CD4-positive, alpha-beta memory T cell (primary cell): ENCODE measurements around the gene TDRD12. TPM values are rescaled to one million over a fixed set of nuclear protein-coding genes. Genes with fewer than 3 reads are reported as not detected.

Experiments
- CTCF ChIA-PET: fragments of 350-600 bp; sonication (Branson Sonifier 250); formaldehyde crosslinking; loops from one replicate; lab custom pipeline; 2021; ENCODE audit warnings: inconsistent platforms; ENCODE audit not compliant: partially characterized antibody; lab: Charles Lee
- POLR2A ChIA-PET: fragments of 350-600 bp; sonication (Branson Sonifier 250); formaldehyde crosslinking; loops from one replicate; lab custom pipeline; 2021; ENCODE audit not compliant: partially characterized antibody; lab: Charles Lee
- DNase-seq, 5 donors: peaks; one replicate each; pipeline versions ENCODE4 v3.0.0 to v3.0.0-alpha.2; 2020 to 2022; ENCODE audit warnings: mixed read lengths in 1 of 5
- H3K27ac ChIP-seq: one replicate; pipeline ENCODE4 v1.7.0; 2013; ENCODE audit warnings: low read depth, low read length
- H3K27me3 ChIP-seq: 2 replicates; pipeline ENCODE4 v1.7.0; 2013; ENCODE audit warnings: mild to moderate bottlenecking, low read length, moderate library complexity; ENCODE audit not compliant: insufficient read depth
- H3K36me3 ChIP-seq: 2 replicates; pipeline ENCODE4 v1.7.0; 2013; ENCODE audit warnings: mild to moderate bottlenecking, low read length, moderate library complexity; ENCODE audit not compliant: insufficient read depth
- H3K4me1 ChIP-seq: 2 replicates; pipeline ENCODE4 v1.7.0; 2013; ENCODE audit warnings: mild to moderate bottlenecking, low read length, moderate library complexity; ENCODE audit not compliant: insufficient read depth
- H3K4me3 ChIP-seq, 2 donors: one replicate each; pipeline ENCODE4 v1.7.0; 2013; ENCODE audit warnings: low read length in 2 of 2, mild to moderate bottlenecking in 1 of 2
- H3K9me3 ChIP-seq, 2 donors: one replicate each; pipeline ENCODE4 v1.7.0; 2013; ENCODE audit warnings: low read length in 2 of 2, control low read depth in 1 of 2; ENCODE audit not compliant: control insufficient read depth in 1 of 2
- H3K27ac Mint-ChIP-seq, 7 donors: one replicate each; pipeline ENCODE4 v1.8.0; 2020 to 2021; ENCODE audit warnings: mixed read lengths in 7 of 7, mild to moderate bottlenecking in 6 of 7, inconsistent platforms in 3 of 7, moderate library complexity in 3 of 7
- H3K27me3 Mint-ChIP-seq, 2 donors: one replicate each; pipeline ENCODE4 v1.8.0; 2020 to 2021; ENCODE audit warnings: mixed read lengths in 2 of 2
- H3K36me3 Mint-ChIP-seq, 2 donors: one replicate each; pipeline ENCODE4 v1.8.0; 2020 to 2021; ENCODE audit warnings: mixed read lengths in 2 of 2, inconsistent platforms in 1 of 2, mild to moderate bottlenecking in 1 of 2
- H3K4me1 Mint-ChIP-seq, 4 donors: one replicate each; pipeline ENCODE4 v1.8.0; 2020 to 2021; ENCODE audit warnings: mixed read lengths in 4 of 4, mild to moderate bottlenecking in 1 of 4
- H3K4me3 Mint-ChIP-seq, 8 donors: one replicate each; pipeline ENCODE4 v1.8.0; 2020 to 2021; ENCODE audit warnings: mixed read lengths in 8 of 8, mild to moderate bottlenecking in 7 of 8, moderate library complexity in 6 of 8, inconsistent platforms in 3 of 8
- H3K9me3 Mint-ChIP-seq, 8 donors: one replicate each; pipeline ENCODE4 v1.8.0; 2020 to 2021; ENCODE audit warnings: mixed read lengths in 8 of 8, mild to moderate bottlenecking in 5 of 8, inconsistent platforms in 3 of 8, moderate library complexity in 1 of 8
- intact Hi-C: fragments of 100-400 bp; cut with micrococcal nuclease; formaldehyde crosslinking; loops from one replicate; pipeline ENCODE4 v1.15.1; 2023
- polyA plus RNA-seq, 2 donors: library from polyadenylated mRNA; unstranded; fragments of 300-500 nt; fragmentation: Illumina TruSeq; gene quantifications; one replicate each; pipeline ENCODE4 v1.2.3, GENCODE V29; 2021
- total RNA-seq, 2 experiments: library from RNA; stranded (reverse); gene quantifications; one replicate each; pipeline ENCODE4 v1.2.3, GENCODE V29; 2021

The TDRD12 gene
- total and polyA plus RNA-seq, 4 experiments from 2014 or later: 0.20 to 1.9 (median 0.65) TPM

DNA sequence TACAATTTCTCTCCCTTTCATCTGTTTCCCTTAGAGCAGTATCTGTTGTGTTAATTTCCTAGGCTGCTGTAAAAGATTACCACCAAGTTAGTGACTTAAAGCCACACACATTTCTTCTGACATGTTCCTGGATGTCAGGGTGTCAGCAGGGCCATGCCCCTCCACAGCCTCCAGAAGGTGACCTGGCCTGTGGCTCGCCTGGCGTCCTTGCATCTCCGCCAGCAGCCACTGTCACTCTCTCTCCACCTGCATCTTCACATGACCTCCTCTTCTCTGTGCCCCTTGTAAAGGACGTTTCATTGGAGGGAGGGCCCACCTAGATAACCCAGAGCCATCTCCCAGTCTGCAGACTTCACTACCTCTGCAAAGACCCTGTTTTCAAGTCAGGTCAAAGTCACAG, 88.7 kb downstream of the TDRD12 start:
- peaks cover 11 to 20% (median 15%) of the 10 kb centered on the region in 4 donors for H3K4me1 Mint-ChIP-seq
- Histone ChIP-seq H3K4me3 (no peak overlapping the region), H3K27me3 (no peaks in the 10 kb centered on the region), H3K27ac (no peak overlapping the region), H3K36me3 (no peaks in the 10 kb centered on the region), H3K4me1 (peaks cover 14% of the 10 kb centered on the region), H3K9me3 (no peaks in the 10 kb centered on the region)
- H3K27ac Mint-ChIP-seq: peak overlapping the region in 1 of 7 donors; percentile 40
- CTCF ChIA-PET: no interaction called here
- no peak for DNase-seq
- no peak overlapping the region for H3K4me3 Mint-ChIP-seq
- H3K36me3 Mint-ChIP-seq: peaks cover 0 to 5% of the 10 kb centered on the region in 2 donors
- POLR2A ChIA-PET: no interaction called here
- H3K27me3 Mint-ChIP-seq: no peaks in the 10 kb centered on the region
- intact Hi-C loops: no loop called here
- no peaks in the 10 kb centered on the region for H3K9me3 Mint-ChIP-seq

- no peaks in the 10 kb centered on the region for H3K9me3 Mint-ChIP-seq
- H3K4me3 ChIP-seq: no peak overlapping the region
These were observed 89.7 kb downstream of the TDRD12 start for GRCh38 chr19:32809254-32809653.

GRCh38 chr19:32809754-32810153, 90.2 kb downstream of the TDRD12 start:
- Mint-ChIP-seq H3K36me3 (peaks cover 0 to 5% of the 10 kb centered on the region in 2 donors), H3K27me3 (no peaks in the 10 kb centered on the region), H3K4me3 (peak overlapping the region; percentile 10 to 79 (median 73)), H3K4me1 (peaks cover 14 to 21% (median 18%) of the 10 kb centered on the region in 4 donors), H3K9me3 (no peaks in the 10 kb centered on the region), H3K27ac (peak overlapping the region in 2 of 7 donors; percentile 29 to 70)
- H3K9me3 ChIP-seq: no peaks in the 10 kb centered on the region
- H3K27me3 ChIP-seq: no peaks in the 10 kb centered on the region
- H3K27ac ChIP-seq: no peak overlapping the region
- peak in 1 of 5 donors; percentile 14 for DNase-seq
- CTCF ChIA-PET: no interaction called here
- no peak overlapping the region for H3K4me3 ChIP-seq
- intact Hi-C loops: no loop called here
- peaks cover 14% of the 10 kb centered on the region for H3K4me1 ChIP-seq
- POLR2A ChIA-PET: interaction anchor here (1.3 kb wide), 1 partner anchor 135 kb away, joined by 3 read pairs; the partner anchor contains the start of gene ANKRD27
- no peaks in the 10 kb centered on the region for H3K36me3 ChIP-seq

More at GRCh38 chr19:32809254-32809653, 89.7 kb downstream of the TDRD12 start:
- H3K9me3 ChIP-seq: no peaks in the 10 kb centered on the region
- peak overlapping the region in 6 of 7 donors; percentile 54 to 93 (median 69) for H3K27ac Mint-ChIP-seq
- peak overlapping the region; percentile 17 to 79 (median 73) for H3K4me3 Mint-ChIP-seq
- DNase-seq: no peak
- H3K36me3 Mint-ChIP-seq: peaks cover 0 to 5% of the 10 kb centered on the region in 2 donors
- ChIA-PET CTCF (no interaction called here), POLR2A (interaction anchor here (1.3 kb wide), 1 partner anchor 134 kb away, joined by 3 read pairs; the partner anchor contains the start of gene ANKRD27)
- H3K36me3 ChIP-seq: no peaks in the 10 kb centered on the region
- H3K27me3 ChIP-seq: no peaks in the 10 kb centered on the region
- H3K4me1 ChIP-seq: peaks cover 14% of the 10 kb centered on the region
- no peak overlapping the region for H3K27ac ChIP-seq
- H3K27me3 Mint-ChIP-seq: no peaks in the 10 kb centered on the region
- intact Hi-C loops: no loop called here
- H3K4me1 Mint-ChIP-seq: peaks cover 13 to 20% (median 17%) of the 10 kb centered on the region in 4 donors

DNA sequence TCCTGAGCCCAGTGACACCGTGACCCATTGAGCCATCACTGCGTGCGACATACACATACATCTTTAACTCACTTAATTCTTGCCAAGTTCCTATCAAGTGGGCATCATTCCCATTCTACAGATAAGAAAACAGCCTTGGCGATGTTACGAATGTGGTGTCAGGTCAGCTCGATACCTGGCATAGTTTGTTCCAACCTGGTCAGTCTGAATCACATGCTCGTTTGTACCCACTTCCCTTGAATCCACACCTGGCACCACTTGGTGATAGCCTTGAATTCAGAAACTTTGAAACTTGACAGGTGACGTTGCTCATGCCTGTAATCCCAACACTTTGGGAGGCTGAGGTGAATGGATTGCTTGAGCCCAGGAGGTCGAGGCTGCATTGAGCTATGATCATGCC, 90.9 kb downstream of the TDRD12 start:
- intact Hi-C loops: no loop called here
- CTCF ChIA-PET: no interaction called here
- Mint-ChIP-seq H3K9me3 (no peaks in the 10 kb centered on the region), H3K27ac (peak overlapping the region in 1 of 7 donors; percentile 22), H3K4me1 (peaks cover 14 to 24% (median 18%) of the 10 kb centered on the region in 4 donors), H3K36me3 (peaks cover 0 to 5% of the 10 kb centered on the region in 2 donors), H3K4me3 (peak overlapping the region in 4 of 8 donors; percentile 30 to 49 (median 44)), H3K27me3 (no peaks in the 10 kb centered on the region)
- no peak overlapping the region for H3K27ac ChIP-seq
- H3K9me3 ChIP-seq: no peaks in the 10 kb centered on the region
- POLR2A ChIA-PET: no interaction called here
- H3K27me3 ChIP-seq: no peaks in the 10 kb centered on the region
- peaks cover 14% of the 10 kb centered on the region for H3K4me1 ChIP-seq
- no peak overlapping the region for H3K4me3 ChIP-seq
- H3K36me3 ChIP-seq: no peaks in the 10 kb centered on the region
- no peak for DNase-seq

GRCh38 chr19:32811151-32811550, 91.6 kb downstream of the TDRD12 start:
- POLR2A ChIA-PET: no interaction called here
- no peak overlapping the region for H3K4me3 ChIP-seq
- H3K9me3 Mint-ChIP-seq: no peaks in the 10 kb centered on the region

GRCh38 chr19:32812036-32812435, 92.5 kb downstream of the TDRD12 start:
- Histone ChIP-seq H3K27me3 (no peaks in the 10 kb centered on the region), H3K36me3 (no peaks in the 10 kb centered on the region), H3K4me3 (no peak overlapping the region), H3K27ac (no peak overlapping the region), H3K4me1 (peaks cover 14% of the 10 kb centered on the region), H3K9me3 (no peaks in the 10 kb centered on the region)
- intact Hi-C loops: no loop called here
- CTCF ChIA-PET: no interaction called here
- Mint-ChIP-seq H3K27ac (peak overlapping the region in 2 of 7 donors; percentile 57 to 74), H3K27me3 (no peaks in the 10 kb centered on the region), H3K9me3 (no peaks in the 10 kb centered on the region), H3K4me1 (peaks cover 14 to 24% (median 18%) of the 10 kb centered on the region in 4 donors), H3K36me3 (peaks cover 0 to 5% of the 10 kb centered on the region in 2 donors), H3K4me3 (no peak overlapping the region)
- POLR2A ChIA-PET: no interaction called here
- DNase-seq: no peak

More at GRCh38 chr19:32811151-32811550, 91.6 kb downstream of the TDRD12 start:
- Histone ChIP-seq H3K27ac (no peak overlapping the region), H3K4me1 (peaks cover 14% of the 10 kb centered on the region), H3K9me3 (no peaks in the 10 kb centered on the region), H3K27me3 (no peaks in the 10 kb centered on the region), H3K36me3 (no peaks in the 10 kb centered on the region)
- DNase-seq: no peak
- Mint-ChIP-seq H3K27me3 (no peaks in the 10 kb centered on the region), H3K27ac (no peak overlapping the region), H3K36me3 (peaks cover 0 to 5% of the 10 kb centered on the region in 2 donors), H3K4me1 (peaks cover 14 to 24% (median 18%) of the 10 kb centered on the region in 4 donors), H3K4me3 (no peak overlapping the region)
- intact Hi-C loops: no loop called here
- CTCF ChIA-PET: no interaction called here

GRCh38 chr19:32812571-32812970, 93.0 kb downstream of the TDRD12 start:
- intact Hi-C loops: no loop called here

More at GRCh38 chr19:32812571-32812970, 93.0 kb downstream of the TDRD12 start:
- Histone ChIP-seq H3K27me3 (no peaks in the 10 kb centered on the region), H3K4me3 (no peak overlapping the region), H3K4me1 (peaks cover 14% of the 10 kb centered on the region), H3K36me3 (no peaks in the 10 kb centered on the region), H3K9me3 (no peaks in the 10 kb centered on the region), H3K27ac (no peak overlapping the region)
- POLR2A ChIA-PET: no interaction called here
- Mint-ChIP-seq H3K4me3 (no peak overlapping the region), H3K9me3 (no peaks in the 10 kb centered on the region), H3K27ac (no peak overlapping the region), H3K36me3 (peaks cover 0 to 5% of the 10 kb centered on the region in 2 donors), H3K27me3 (no peaks in the 10 kb centered on the region), H3K4me1 (peaks cover 14 to 24% (median 18%) of the 10 kb centered on the region in 4 donors)
- CTCF ChIA-PET: no interaction called here
- DNase-seq: no peak
